GM19438 (cell line): ENCODE measurements around the gene WDR27.
"Not testable (repeated sequence)": the region's sequence is repeated elsewhere in the genome, so short reads cannot be mapped to it uniquely, and the experiment has no call there.

ENCODE experiments used
- ATAC-seq: cut with Tn5 transposase; IDR thresholded peaks from one replicate; pipeline ENCODE4 v1.9.1; 2021; ENCODE audit warnings: low read depth; ENCODE audit not compliant: unreplicated experiment

Gene WDR27

DNA sequence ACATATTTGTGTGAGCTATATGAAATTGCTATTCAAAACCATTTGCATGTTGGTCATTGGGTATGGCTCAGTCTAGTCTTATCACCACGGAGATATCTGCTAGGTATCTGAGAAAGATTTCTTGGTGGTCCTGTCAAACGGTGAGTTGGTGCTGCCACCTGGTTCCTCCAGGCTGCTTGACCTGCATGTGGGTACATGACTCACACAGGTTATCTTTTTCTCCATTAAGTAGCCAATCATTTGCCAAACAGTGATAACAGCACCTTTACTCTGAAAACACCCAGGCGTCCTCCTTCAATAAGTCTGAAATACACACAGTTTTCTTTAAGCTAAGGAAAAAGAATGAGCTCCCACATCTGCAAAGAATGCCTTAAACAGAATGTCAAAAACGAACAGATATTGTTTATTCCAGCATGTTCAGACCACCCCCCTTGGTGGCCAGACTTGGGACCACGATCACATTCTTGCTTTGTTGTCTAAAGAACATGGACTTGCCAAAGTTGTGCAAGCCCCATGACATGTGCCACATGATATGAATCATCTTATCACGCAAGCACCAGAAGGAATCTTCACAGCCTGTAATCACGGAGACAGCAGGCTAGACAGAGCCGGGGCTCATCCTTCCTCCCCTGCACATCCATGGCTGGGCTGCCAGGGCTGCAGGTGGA is 247.5 kb downstream of the WDR27 start:
- ATAC-seq: no peak

DNA sequence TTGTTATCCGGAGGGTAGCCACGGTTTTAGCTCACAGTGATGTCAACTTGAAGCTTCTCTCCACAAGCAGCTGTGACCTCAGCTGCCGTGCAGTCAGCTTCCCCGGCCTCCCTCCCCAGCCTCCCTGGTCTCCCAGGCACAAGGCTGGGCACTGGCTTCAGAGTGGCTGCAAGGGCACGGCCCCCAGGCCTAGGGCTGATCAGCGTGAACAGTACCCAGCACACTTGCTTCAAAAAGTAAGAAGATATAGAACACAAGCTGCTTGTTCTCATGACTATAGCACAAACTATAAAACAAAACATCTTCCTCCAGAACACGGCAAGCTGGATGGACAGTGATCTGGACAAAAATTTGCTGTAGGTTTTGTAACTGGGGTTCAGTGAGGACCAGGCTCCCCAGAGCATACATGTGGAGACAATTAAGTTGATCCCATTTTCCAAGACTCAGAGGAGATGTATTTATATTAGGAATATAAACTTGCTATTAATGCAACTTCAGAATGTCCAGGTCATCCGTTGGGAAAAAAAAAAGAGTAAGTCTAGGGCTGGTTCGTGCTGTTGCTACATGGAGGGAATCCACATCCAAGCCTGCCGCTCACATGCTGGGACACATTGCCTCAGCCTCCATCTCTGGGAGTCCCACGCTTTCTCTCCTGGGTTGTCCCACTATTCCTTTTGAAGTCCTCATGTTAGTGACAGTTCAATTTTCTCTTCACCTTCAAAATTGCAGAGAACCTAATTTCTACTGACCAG is 248.8 kb downstream of the WDR27 start:
- no peak for ATAC-seq

DNA sequence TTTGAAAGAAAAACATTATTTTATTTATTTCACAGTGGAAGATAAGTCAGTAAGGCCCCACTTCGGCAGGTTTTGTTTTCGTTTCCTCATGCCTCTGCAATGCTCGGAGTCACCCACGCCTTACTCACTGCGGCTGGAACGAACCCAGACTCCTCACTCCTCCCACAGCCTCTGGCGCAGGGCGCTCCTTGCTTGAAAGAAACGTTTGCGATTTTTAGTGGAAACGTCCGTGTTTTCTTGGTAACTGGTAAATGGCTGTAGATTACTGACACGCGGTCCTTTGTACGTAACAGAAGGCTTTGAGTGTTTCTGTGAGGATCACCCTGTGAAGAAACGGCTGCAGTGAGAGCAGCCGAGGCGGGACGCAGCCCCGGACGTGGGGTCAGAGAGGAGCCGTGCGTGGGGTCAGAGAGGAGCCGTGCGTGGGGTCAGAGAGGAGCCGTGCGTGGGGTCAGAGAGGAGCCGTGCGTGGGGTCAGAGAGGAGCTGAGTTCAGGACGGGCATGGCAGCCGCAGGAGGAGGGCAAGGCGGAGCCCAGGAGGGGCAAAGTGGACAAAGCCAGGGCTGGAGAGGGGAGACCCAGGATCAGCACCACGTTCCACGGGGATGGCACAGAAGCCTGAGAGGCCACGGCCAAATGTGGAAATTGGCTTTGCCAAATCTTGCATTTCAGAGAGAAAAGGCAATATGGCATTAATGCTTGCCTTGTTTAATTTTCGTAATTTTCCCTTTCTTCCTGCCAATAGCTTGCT is 249.5 kb downstream of the WDR27 start:
- no peak for ATAC-seq

DNA sequence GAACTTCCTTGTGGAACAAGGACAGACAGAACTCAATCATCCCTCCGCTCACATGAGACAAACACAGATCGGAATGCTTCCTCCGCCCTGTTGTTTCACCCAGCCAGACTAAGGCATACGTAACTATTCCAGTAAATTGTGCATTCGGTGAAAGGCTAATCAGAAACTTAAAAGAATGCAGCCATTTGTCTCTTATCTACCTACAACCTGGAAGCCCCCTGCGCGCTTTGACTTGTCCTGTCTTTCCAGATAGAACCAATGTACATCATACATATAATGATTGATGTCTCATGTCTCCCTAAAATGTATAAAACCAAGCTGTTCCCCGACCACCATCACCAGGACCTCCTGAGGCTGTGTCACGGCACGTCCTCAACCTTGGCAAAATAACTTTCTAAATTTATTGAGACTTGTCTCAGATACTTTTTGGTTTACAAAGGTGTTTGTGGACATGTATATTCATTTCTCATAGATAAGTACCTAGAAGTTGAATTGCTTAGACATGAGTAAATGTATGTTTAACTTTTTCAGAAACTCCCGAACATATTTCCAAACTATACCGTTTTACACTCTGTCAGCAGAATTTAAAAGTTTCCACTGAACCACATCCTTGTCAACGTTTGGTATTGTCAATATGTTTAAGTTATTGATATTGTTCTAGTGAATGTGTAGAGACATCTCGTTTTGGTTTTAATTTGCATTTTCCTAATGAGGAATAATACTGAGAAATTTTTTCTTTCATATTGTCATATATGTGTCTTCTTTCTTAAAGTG is 250.6 kb downstream of the WDR27 start:
- no peak for ATAC-seq

DNA sequence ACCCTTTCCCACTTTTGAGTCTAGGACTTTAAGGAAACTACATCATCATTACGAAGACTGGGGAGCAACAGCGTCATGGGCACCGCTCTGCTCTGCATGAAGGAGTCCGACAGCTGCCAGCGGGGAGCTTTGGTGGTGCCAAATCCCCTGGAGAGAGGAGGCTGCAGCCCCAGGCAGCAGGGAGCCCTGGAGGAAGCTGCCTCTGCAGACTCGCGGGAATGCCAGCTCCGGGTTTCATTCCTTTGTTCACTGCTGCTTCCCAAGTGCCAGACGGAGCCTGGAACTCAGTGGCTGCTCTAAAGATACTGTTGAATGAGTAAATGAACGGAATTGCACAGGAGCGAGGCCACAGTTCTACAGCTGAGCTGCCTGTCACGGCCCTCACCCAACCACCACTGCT is 251.7 kb downstream of the WDR27 start:
- no peak for ATAC-seq

DNA sequence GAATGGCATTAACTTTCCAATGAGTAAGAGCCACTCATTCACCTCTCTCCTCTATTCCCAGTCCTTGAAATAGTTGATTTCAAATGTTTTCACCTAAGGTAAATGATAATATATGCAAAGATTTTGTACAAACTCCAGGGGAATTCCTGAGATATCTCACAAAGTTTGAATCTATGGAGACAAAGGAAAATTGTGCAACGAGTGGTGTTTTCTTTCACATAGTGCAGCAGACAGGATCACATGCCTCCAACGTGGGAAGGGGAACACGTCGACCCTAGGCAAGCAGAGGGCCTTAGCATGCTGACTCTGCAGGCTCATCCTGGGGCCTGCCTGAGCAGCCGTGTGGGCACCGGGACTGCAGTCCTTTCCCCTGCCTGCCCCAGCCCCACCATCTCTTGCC is 252.6 kb downstream of the WDR27 start:
- ATAC-seq: no peak

DNA sequence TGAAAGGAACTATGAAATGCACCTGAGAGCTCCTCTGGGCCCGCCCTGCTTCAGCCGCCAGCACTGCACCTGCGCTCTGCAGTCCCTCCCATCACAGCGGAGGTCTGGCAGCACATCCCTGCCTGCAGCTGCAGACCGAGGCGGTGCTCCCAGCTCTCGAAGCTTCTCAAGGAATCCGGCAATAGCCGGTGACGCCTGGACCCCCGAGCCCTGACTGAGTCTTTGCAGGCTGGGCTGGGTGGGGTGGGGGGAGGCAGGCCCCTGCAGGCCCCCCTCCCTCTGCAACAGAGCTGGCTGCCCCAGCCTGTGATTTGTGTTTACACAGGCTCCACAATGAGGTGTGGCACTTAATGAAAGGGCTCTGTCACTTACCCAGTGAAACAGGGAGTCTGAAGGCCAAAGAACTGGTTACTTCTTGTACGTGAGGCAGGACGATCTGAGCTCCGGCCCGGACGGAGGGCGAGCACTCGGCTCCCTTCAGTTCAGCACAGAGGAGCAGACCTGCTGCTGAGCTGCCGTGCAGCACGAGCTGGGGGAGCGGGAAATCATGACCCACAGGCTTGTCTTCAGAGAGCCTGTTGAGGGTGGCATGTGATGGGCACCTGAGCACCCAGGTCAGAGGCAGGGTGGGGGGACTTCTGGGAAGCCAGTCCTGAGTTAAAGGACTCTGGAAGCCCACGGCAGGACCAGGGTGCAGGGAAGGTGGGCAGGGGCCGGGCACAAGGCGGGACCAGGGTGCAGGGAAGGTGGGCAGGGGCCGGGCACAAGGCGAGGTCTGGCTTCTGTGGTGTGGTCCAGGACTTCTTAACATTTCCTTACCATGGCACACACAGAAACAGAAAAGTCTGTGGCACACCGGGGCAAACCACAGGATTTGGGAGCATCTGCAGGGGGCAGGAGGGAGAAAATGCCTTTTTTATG is 255.9 kb downstream of the WDR27 start:
- ATAC-seq: no peak

DNA sequence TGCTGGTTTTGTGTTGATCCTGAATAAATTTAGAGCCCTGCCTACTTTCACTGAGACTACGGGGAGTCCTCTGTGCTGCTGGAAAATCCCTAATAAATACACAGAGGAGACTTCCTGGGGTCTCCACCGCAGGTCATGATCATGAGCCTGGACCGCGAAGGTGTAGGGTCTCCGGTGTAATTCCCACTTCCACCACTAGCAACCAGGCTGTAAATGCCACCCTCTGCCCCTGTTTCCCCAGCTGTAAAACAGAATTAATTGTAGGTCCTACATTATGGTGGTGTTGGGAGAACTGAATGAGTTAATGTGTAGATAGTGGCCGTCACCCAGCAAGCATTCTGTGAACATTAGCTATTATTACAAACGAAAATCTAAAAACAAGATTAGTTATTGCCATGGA is 256.6 kb downstream of the WDR27 start:
- no peak for ATAC-seq

DNA sequence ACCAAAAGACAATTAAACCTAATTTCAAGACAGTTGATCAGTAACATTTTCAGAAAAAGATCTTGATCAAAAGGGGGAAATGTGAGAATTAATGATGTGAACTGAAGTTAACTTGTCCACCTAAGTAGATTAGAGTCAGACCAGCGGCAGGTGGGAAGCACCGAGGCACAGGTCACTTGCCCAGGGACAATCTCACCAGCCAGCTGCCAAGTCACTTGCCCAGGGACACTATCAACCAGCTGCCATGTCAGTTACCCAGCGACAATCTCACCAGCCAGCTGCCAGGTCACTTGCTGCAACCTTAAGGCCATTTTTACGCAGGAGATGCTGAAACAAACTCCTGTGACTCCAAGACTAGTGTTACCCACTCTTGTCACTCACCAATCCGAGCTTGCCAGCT is 260.5 kb downstream of the WDR27 start:
- no peak for ATAC-seq

DNA sequence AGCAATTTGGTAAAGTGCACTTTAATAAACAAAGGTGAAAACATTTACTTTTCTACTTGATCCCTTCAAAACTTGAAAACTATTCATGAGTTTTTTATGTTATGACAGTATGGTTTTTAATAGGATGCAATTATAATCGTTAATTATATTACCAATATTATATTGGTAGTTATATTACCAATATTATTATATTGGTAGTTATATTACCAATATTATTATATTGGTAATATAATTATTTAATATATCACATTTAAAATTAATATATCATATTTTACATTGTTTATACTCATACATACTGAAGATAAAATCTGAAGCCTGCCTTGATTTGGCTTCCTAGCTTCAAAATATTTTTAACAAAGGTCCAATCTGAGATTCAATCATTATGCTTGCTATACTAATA is 262.1 kb downstream of the WDR27 start:
- no peak for ATAC-seq

DNA sequence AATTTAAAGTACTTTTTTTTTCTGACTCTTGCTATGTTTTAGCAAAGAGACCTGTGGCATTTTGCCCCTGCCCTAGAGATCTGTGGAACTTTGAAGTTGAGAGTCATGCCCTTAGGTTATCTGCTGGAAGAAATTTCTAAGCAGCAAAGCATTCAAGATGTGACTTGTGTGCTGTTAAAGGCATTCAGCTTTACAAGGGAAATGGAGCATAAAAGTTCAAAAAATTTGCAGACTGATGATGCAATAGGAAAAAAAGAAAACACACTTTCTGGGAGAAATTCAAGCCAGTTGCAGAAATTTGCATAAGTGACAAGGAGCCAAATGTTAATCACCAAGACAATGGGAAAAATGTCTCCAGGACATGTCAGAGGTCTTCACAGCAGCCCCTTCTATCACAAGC is 267.3 kb downstream of the WDR27 start:
- ATAC-seq: not testable (repeated sequence)

DNA sequence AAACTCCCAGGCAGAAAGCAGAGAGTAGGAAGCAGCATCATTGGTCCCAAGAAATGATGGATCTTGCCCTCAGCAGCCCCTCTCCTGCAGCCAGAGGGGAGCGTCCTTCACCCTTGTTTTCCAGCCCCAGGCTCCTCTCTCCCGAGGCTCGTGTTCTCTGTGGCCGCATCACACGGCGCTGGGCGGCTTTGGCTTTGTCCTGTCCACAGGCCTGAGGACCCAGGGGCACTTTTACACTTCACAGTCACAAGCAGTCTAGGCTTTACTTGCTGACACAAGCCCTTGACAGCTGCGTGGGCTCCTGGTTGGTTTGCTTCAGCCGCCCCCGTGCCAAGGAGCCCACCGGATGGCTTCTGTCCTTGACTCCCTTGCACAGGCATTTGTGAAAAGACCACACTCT is 272.8 kb downstream of the WDR27 start:
- ATAC-seq: no peak

DNA sequence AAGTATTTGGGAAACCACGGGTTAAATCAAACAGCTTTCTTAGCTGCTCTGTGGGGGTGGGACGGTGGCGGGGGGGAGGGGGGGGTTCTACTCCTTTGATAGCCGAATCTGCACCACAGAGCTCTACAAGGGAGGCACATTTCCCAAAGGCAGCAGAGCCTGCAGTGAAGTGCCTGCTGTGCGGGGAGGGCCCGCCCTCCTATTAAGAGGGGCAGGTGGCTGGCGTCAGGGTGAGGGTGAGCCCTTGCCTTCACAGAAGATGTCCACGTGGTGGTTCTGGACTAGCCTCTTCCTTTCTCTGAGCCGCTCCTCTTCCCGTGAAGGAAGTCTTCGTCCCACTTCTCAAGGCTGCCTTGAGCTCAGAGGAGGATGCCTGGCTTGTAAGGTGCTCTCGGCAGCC is 273.3 kb downstream of the WDR27 start:
- no peak for ATAC-seq

DNA sequence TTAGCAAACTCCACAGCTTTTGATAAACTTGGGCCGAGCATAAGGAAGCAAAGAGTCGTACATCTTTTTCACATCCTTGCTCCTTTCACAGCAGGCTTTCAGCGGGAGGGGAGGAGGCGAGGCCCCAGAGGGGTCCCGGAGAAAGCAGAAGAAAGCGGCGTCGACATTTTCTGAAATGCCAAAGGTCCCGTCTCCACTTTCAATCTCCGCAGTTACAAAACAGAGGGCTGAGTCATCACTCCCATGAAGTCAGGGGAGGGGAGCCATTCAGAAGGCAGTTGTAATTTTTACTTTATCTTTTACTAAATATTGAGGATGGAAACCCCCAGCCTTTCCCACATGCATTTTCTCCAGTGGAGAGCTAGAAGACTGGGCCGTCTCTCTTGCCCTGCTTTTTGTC is 274.0 kb downstream of the WDR27 start:
- no peak for ATAC-seq

DNA sequence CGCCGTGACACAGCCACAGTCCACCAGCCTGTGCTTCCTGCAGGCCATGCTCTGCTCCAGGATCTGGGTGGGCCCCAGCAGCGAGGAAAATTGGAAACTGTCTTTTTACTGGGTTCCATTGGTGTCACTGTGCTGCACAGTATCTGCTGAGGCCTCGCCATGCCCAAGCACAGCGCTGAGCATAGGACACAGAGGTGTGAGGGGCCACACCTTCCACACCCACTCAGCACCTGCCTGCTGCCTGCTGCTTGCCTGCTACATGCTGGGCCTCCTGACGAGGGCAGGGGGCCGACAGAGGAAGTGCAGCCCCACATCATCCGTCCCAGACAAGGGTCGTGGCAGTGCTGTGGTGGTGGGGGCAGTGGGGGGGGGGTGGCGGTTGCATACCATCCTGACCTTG is 275.2 kb downstream of the WDR27 start:
- ATAC-seq: no peak

DNA sequence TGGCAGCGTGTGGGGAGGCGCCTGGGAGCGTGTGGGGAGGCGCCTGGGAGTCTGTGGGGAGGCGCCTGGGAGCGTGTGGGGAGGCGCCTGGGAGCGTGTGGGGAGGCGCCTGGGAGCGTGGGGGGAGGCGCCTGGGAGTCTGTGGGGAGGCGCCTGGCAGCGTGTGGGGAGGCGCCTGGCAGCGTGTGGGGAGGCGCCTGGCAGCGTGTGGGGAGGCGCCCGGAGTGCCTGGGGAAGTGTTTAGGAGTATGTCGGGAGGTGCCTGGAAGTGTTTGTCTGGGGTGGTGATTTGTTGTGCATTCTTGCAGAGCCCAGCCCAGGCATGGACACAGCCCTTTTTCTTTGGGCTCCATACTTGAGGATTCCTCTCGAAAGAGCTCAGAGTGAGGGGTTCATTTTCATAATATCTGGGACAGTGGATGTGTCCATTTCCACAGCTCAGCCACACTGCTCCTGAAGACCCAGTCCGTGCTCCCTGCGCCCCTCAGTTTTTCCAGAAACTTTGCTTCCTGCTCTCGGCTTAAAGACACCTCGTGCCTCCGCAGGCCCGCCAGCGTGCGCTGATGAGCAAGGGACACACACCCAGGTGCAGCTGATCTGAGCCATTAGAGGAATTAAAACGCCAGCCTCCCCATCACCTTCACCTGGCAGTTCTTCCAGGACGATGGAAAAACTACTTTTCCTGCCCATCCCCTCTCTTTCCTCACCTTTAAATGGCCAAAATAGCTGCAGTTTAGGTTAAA is 276.0 kb downstream of the WDR27 start:
- no peak for ATAC-seq

DNA sequence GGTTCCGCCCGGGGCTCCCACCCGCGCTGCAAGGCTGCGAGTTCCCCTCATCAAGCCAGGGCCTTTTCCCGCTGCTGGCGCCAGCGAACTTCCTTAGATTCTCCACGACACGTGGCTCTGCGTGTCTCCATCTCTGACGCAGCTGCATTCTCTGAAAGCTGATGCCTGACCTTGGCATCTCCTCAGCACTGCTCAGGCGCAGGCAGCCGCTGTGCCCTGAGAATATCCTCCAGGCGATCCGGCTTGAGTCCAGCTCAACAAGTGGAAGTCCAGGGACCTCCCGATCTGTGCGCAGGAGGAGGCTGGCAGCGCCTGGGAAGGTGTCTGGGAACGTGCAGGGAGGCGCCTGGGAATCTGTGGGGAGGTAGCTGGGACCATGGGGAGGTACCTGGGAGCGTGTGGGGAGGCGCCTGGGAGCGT is 277.0 kb downstream of the WDR27 start:
- ATAC-seq: no peak

DNA sequence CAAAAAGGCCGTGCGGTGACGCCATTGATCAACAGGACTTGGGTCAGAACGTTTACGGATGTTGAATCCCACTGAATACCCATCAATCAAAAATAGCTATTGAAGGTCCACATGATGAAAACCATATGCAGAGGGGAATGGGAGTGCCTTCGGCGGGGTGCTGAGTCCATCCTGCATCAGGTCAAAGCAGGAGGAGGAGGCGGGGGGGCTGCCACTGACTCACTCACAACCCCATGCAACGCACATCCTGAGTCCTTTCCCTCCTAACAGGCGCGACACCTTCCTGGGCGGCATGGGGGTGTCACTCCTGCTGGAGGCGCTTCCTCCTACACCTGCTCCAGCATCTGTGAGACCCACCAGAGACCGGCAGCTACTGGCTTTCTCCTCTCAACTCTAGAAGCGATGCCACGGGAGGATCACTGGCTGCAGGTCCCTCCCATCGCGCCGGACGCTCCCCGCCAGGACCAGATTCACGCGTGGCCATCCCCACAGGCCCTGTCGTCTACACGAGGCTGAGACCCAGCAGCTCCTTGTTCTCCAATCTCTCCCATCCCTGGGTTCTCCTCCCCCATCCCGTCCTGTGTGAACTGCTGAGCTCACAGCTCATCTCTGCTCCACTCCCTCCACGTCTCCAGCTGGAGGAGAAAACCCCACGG is 277.6 kb downstream of the WDR27 start:
- ATAC-seq: no peak
